Esophagus muscularis mucosa (tissue), 4 donors: ENCODE measurements around the gene LASP1. TPM values are rescaled to one million over a fixed set of nuclear protein-coding genes. Genes with fewer than 3 reads are reported as not detected.

Experiments
- DNase-seq: peaks from one replicate; pipeline ENCODE4 v3.0.0-alpha.2; 2017; ENCODE audit errors: extremely low spot score
- H3K27ac ChIP-seq, 4 donors: fragments of 200-600 bp; sonication (generic); replicated peaks in 1 of 4; 1 replicate in 3 of 4; 2 replicates in 1 of 4; pipeline ENCODE4 v1.5.1; 2016 to 2019; ENCODE audit warnings: mild to moderate bottlenecking in 1 of 4
- H3K27me3 ChIP-seq, 4 donors: fragments of 200-600 bp; sonication (generic); one replicate each; pipeline versions ENCODE4 v1.5.1 to v1.6.0; 2016 to 2019
- H3K36me3 ChIP-seq, 4 donors: fragments of 200-600 bp; sonication (generic); one replicate each; pipeline ENCODE4 v1.5.1; 2016 to 2019
- H3K4me1 ChIP-seq, 4 donors: fragments of 200-600 bp; sonication (generic); one replicate each; pipeline ENCODE4 v1.5.1; 2016 to 2019
- H3K4me3 ChIP-seq, 4 donors: fragments of 200-600 bp; sonication (generic); 1 replicate in 2 of 4; 2 replicates in 2 of 4; pipeline ENCODE4 v1.5.1; 2016 to 2019; ENCODE audit warnings: mild to moderate bottlenecking in 4 of 4, moderate library complexity in 1 of 4
- H3K9me3 ChIP-seq, 4 donors: fragments of 200-600 bp; sonication (generic); 1 replicate in 3 of 4; 2 replicates in 1 of 4; pipeline ENCODE4 v1.5.1; 2016 to 2019
- EP300 ChIP-seq: sonication (generic); formaldehyde crosslinking; IDR thresholded peaks from one replicate; pipeline ENCODE4 v1.6.1; 2017; ENCODE audit warnings: antibody characterized with exemption
- POLR2A ChIP-seq: fragments of 450-650 bp; IDR thresholded peaks from one replicate; pipeline ENCODE4 v1.6.1; 2017; ENCODE audit warnings: antibody characterized with exemption, moderate library complexity, mild to moderate bottlenecking, low read depth
- POLR2AphosphoS5 ChIP-seq, 2 donors: sonication (generic); formaldehyde crosslinking; IDR thresholded peaks; one replicate each; pipeline ENCODE4 v1.6.1; 2017; ENCODE audit warnings: antibody characterized with exemption in 2 of 2
- WGBS: methylation state at CpG from one replicate; pipeline ENCODE4 v1.1.5; 2018; 5-methylcytosine and 5-hydroxymethylcytosine counted together
- intact Hi-C: fragments of 100-400 bp; cut with DNase I; formaldehyde crosslinking; loops from one replicate; pipeline ENCODE4 v1.15.1; 2023
- total RNA-seq, 4 donors: library from RNA; depleted of rRNA; stranded (reverse); fragments of >200 nt; gene quantifications; one replicate each; pipeline versions ENCODE4 v1.1.0 to v1.2.1, GENCODE V29; 2016
- TF ChIP-seq, protein P1 (sequence below), 3 experiments: fragments of 200-600 bp in 2 of 3; fragments of 450-650 bp in 1 of 3; sonication (generic) in 2 of 3; IDR thresholded peaks; one replicate each; pipeline ENCODE4 v1.5.1; 2017 to 2019; ENCODE audit warnings: antibody characterized with exemption in 3 of 3, mild to moderate bottlenecking in 2 of 3, moderate library complexity in 1 of 3

Gene LASP1
- total RNA-seq, 4 donors from 2014 or later, result 46.9 to 102 (median 74.7) TPM

DNA sequence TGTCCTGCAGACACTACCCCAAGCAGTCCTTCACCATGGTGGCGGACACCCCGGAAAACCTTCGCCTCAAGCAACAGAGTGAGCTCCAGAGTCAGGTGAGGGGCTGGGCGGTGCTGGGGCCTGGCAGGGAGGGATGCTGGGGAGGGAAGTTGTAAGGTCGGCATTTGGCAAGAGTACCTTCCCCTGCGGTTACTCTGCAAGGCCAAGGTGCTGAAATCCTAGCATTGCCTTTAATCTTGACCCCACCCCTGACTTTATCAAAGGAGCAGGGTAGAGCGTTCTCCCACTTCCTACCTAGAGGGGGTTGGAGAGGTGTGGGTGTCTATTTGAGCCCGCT is 20.5 kb downstream of the LASP1 start:
- no peak for DNase-seq
- intact Hi-C loops, result no loop called here
- peak overlapping the region in 1 of 4 donors; percentile 19 for H3K27ac ChIP-seq
- H3K9me3 ChIP-seq, result no peaks in the 10 kb centered on the region
- TF ChIP-seq, protein P1, sequence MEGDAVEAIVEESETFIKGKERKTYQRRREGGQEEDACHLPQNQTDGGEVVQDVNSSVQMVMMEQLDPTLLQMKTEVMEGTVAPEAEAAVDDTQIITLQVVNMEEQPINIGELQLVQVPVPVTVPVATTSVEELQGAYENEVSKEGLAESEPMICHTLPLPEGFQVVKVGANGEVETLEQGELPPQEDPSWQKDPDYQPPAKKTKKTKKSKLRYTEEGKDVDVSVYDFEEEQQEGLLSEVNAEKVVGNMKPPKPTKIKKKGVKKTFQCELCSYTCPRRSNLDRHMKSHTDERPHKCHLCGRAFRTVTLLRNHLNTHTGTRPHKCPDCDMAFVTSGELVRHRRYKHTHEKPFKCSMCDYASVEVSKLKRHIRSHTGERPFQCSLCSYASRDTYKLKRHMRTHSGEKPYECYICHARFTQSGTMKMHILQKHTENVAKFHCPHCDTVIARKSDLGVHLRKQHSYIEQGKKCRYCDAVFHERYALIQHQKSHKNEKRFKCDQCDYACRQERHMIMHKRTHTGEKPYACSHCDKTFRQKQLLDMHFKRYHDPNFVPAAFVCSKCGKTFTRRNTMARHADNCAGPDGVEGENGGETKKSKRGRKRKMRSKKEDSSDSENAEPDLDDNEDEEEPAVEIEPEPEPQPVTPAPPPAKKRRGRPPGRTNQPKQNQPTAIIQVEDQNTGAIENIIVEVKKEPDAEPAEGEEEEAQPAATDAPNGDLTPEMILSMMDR (IDR thresholded peaks at IDR 0.05), result no peak
- no peak for TF ChIP-seq POLR2A
- no peak for TF ChIP-seq POLR2AphosphoS5 (IDR thresholded peaks at IDR 0.05)
- TF ChIP-seq EP300, result no peak
- no peaks in the 10 kb centered on the region for H3K27me3 ChIP-seq
- H3K4me1 ChIP-seq, result peaks cover 48 to 84% (median 69%) of the 10 kb centered on the region in 4 donors
- H3K36me3 ChIP-seq, result peaks cover 30 to 78% (median 70%) of the 10 kb centered on the region in 4 donors
- 86% methylated on average over 8 of the region's 8 CpGs for WGBS
- H3K4me3 ChIP-seq, result no peak overlapping the region

GRCh38 chr17:38891441-38891840 is 21.6 kb downstream of the LASP1 start:
- Histone ChIP-seq H3K4me1 (peaks cover 43 to 81% (median 69%) of the 10 kb centered on the region in 4 donors), H3K27me3 (no peaks in the 10 kb centered on the region), H3K27ac (no peak overlapping the region), H3K4me3 (no peak overlapping the region), H3K36me3 (peaks cover 30 to 87% (median 72%) of the 10 kb centered on the region in 4 donors), H3K9me3 (no peaks in the 10 kb centered on the region)
- DNase-seq, result no peak
- intact Hi-C loops, result no loop called here
- no peak for TF ChIP-seq POLR2A
- TF ChIP-seq POLR2AphosphoS5 (IDR thresholded peaks at IDR 0.05), result no peak
- no peak for TF ChIP-seq EP300
- TF ChIP-seq, protein P1 (IDR thresholded peaks at IDR 0.05), result no peak
- 82% methylated on average over 8 of the region's 8 CpGs for WGBS

- no peaks in the 10 kb centered on the region for H3K27me3 ChIP-seq
- intact Hi-C loops, result no loop called here
- H3K36me3 ChIP-seq, result peaks cover 30 to 85% (median 72%) of the 10 kb centered on the region in 4 donors
- peaks cover 43 to 81% (median 69%) of the 10 kb centered on the region in 4 donors for H3K4me1 ChIP-seq
- H3K9me3 ChIP-seq, result no peaks in the 10 kb centered on the region
- H3K27ac ChIP-seq, result peak overlapping the region in 1 of 4 donors; percentile 7
- DNase-seq, result no peak
- H3K4me3 ChIP-seq, result no peak overlapping the region
- no peak for TF ChIP-seq POLR2AphosphoS5 (IDR thresholded peaks at IDR 0.05)
- no peak for TF ChIP-seq POLR2A
- TF ChIP-seq, protein P1 (IDR thresholded peaks at IDR 0.05), result no peak
- TF ChIP-seq EP300, result no peak
- WGBS, result 86% methylated on average over 2 of the region's 4 CpGs
These were observed 22.2 kb downstream of the LASP1 start for GRCh38 chr17:38892083-38892482.

DNA sequence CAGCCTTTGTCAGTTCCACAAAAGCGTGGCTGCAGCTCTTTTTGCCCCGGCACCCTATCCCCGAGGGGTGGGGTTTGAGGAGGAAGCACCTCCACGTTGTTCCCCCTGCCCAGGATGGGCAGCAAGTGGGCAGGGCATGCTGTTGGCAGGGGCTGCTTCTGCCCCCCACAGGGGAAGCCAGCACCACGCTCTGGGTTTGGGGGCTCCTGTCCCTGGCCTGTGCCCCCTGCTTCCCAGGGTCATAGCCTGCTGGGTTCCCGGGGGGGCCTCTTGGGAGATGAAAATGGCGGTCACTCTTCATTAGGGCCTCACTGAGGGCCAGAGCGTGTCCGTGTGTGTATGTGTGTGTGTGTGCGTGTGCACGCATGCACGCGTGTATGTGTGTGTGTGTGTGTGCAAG is 22.8 kb downstream of the LASP1 start:
- DNase-seq, result no peak
- 85% methylated on average over 12 of the region's 13 CpGs for WGBS
- TF ChIP-seq POLR2A (no peak), EP300 (no peak), POLR2AphosphoS5 (IDR thresholded peaks at IDR 0.05) (no peak)
- TF ChIP-seq, protein P1 (IDR thresholded peaks at IDR 0.05), result no peak
- H3K9me3 ChIP-seq, result no peaks in the 10 kb centered on the region
- H3K36me3 ChIP-seq, result peaks cover 30 to 84% (median 70%) of the 10 kb centered on the region in 4 donors
- intact Hi-C loops, result no loop called here
- H3K27ac ChIP-seq, result no peak overlapping the region
- peaks cover 46 to 81% (median 69%) of the 10 kb centered on the region in 4 donors for H3K4me1 ChIP-seq
- no peak overlapping the region for H3K4me3 ChIP-seq
- H3K27me3 ChIP-seq, result no peaks in the 10 kb centered on the region

DNA sequence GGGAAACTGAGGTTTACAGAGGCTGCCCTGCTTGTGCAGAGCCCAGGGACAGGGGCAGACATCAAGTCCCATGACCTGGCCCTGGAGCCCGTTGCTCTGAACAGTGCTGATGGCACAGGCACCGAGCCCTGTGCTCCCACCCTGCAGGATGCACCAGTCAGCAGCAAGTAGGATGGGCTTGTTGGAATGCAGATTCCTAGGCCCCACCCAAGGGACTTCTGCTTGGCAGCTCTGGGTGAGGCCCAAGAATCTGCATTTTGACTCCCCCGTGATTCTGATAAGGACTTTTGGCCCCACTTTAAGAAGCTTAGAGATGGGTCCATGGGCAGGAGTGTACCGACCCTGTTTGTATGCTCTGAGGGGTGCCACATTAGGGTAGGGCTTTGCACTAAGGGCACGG is 23.3 kb downstream of the LASP1 start:
- Histone ChIP-seq H3K4me3 (no peak overlapping the region), H3K9me3 (no peaks in the 10 kb centered on the region), H3K27me3 (no peaks in the 10 kb centered on the region), H3K27ac (peak overlapping the region; percentile 50 to 69 (median 54)), H3K4me1 (peaks cover 51 to 81% (median 69%) of the 10 kb centered on the region in 4 donors), H3K36me3 (peaks cover 30 to 79% (median 70%) of the 10 kb centered on the region in 4 donors)
- intact Hi-C loops, result no loop called here
- TF ChIP-seq POLR2AphosphoS5 (IDR thresholded peaks at IDR 0.05) (no peak), EP300 (no peak), POLR2A (no peak)
- TF ChIP-seq, protein P1 (IDR thresholded peaks at IDR 0.05), result no peak
- 63% methylated on average over 3 of the region's 5 CpGs for WGBS
- no peak for DNase-seq
